ENCODE measurements around the gene SUPT5H.

Gene SUPT5H

GRCh38 chr19:39489756-39490155 is 44.4 kb downstream of the SUPT5H start:
- Histone ChIP-seq H3K9ac (ENCODE audit: low read length) (no peak overlapping the region), H3K79me2 (ENCODE audit: insufficient read depth, low read length) (no peaks in the 10 kb centered on the region), H3K27ac (ENCODE audit: low read depth, low read length) (no peak overlapping the region), H3K4me2 (ENCODE audit: low read depth, low read length, poor library complexity, severe bottlenecking) (no peak overlapping the region), H3K4me3 (ENCODE audit: insufficient read depth, low read length, poor library complexity, severe bottlenecking) (no peak overlapping the region), H3F3A (ENCODE audit: insufficient read depth) (0 out of 2 replicates have a peak, but pooled peaks cover 3% of the 10 kb centered on the region), H3K27me3 (ENCODE audit: low read length) (no peaks in the 10 kb centered on the region), H4K20me1 (ENCODE audit: low read depth, low read length) (no peaks in the 10 kb centered on the region), H3K9me3 (ENCODE audit: insufficient read depth, low read length) (no peaks in the 10 kb centered on the region), H3K36me3 (ENCODE audit: low read length) (no peaks in the 10 kb centered on the region), H2AFZ (ENCODE audit: low read depth, low read length, severe bottlenecking) (no peak overlapping the region), H3K9me2 (replicated peaks; ENCODE audit: insufficient read depth, low read length) (no peaks in the 10 kb centered on the region)
- TF ChIP-seq EZH2phosphoT487 (conservative IDR thresholded peaks at IDR 0.05; ENCODE audit: low read length) (no peak), CTCF (IDR thresholded peaks at IDR 0.05; ENCODE audit: insufficient read depth, low read length, poor library complexity, severe bottlenecking) (no peak)

- no peaks in the 10 kb centered on the region for H3K9me3 ChIP-seq (ENCODE audit: insufficient read depth, low read length)
- H3F3A ChIP-seq (ENCODE audit: insufficient read depth), result 0 out of 2 replicates have a peak, but pooled peaks cover 3% of the 10 kb centered on the region
- TF ChIP-seq CTCF (IDR thresholded peaks at IDR 0.05; ENCODE audit: insufficient read depth, low read length, poor library complexity, severe bottlenecking) (no peak), EZH2phosphoT487 (conservative IDR thresholded peaks at IDR 0.05; ENCODE audit: low read length) (no peak)
Measured at GRCh38 chr19:39492225-39492624, 46.8 kb downstream of the SUPT5H start.

GRCh38 chr19:39492788-39493187 is 47.4 kb downstream of the SUPT5H start:
- Histone ChIP-seq H3K27me3 (ENCODE audit: low read length) (no peaks in the 10 kb centered on the region), H3K4me2 (ENCODE audit: low read depth, low read length, poor library complexity, severe bottlenecking) (no peak overlapping the region), H3K36me3 (ENCODE audit: low read length) (no peaks in the 10 kb centered on the region), H3K9ac (ENCODE audit: low read length) (no peak overlapping the region), H3K79me2 (ENCODE audit: insufficient read depth, low read length) (no peaks in the 10 kb centered on the region), H3K9me3 (ENCODE audit: insufficient read depth, low read length) (no peaks in the 10 kb centered on the region), H3K9me2 (replicated peaks; ENCODE audit: insufficient read depth, low read length) (no peaks in the 10 kb centered on the region), H3K4me3 (ENCODE audit: insufficient read depth, low read length, poor library complexity, severe bottlenecking) (no peak overlapping the region), H2AFZ (ENCODE audit: low read depth, low read length, severe bottlenecking) (no peak overlapping the region), H3F3A (ENCODE audit: insufficient read depth) (0 out of 2 replicates have a peak, but pooled peaks cover 3% of the 10 kb centered on the region), H4K20me1 (ENCODE audit: low read depth, low read length) (no peaks in the 10 kb centered on the region), H3K27ac (ENCODE audit: low read depth, low read length) (no peak overlapping the region)
- TF ChIP-seq EZH2phosphoT487 (conservative IDR thresholded peaks at IDR 0.05; ENCODE audit: low read length), result no peak
- TF ChIP-seq CTCF (IDR thresholded peaks at IDR 0.05; ENCODE audit: insufficient read depth, low read length, poor library complexity, severe bottlenecking), result no peak

More at GRCh38 chr19:39492225-39492624, 46.8 kb downstream of the SUPT5H start:
- Histone ChIP-seq H3K36me3 (ENCODE audit: low read length) (no peaks in the 10 kb centered on the region), H3K9ac (ENCODE audit: low read length) (no peak overlapping the region), H3K4me2 (ENCODE audit: low read depth, low read length, poor library complexity, severe bottlenecking) (no peak overlapping the region), H3K4me3 (ENCODE audit: insufficient read depth, low read length, poor library complexity, severe bottlenecking) (no peak overlapping the region), H3K79me2 (ENCODE audit: insufficient read depth, low read length) (no peaks in the 10 kb centered on the region), H2AFZ (ENCODE audit: low read depth, low read length, severe bottlenecking) (no peak overlapping the region), H3K9me2 (replicated peaks; ENCODE audit: insufficient read depth, low read length) (no peaks in the 10 kb centered on the region), H4K20me1 (ENCODE audit: low read depth, low read length) (no peaks in the 10 kb centered on the region), H3K27ac (ENCODE audit: low read depth, low read length) (no peak overlapping the region), H3K27me3 (ENCODE audit: low read length) (no peaks in the 10 kb centered on the region)
